WERI-Rb-1 (cell line): ENCODE data around the gene DLST.

Experiments
- DNase-seq: peaks from one replicate; pipeline ENCODE4 v3.0.0-alpha.2; 2020
- H3K27ac ChIP-seq: fragments of 250-450 bp; sonication (Bioruptor Pico); 2 replicates; pipeline ENCODE4 v1.5.1; 2020; ENCODE audit warnings: mild to moderate bottlenecking, moderate library complexity
- H3K27me3 ChIP-seq: fragments of 250-450 bp; sonication (Bioruptor Pico); 2 replicates; pipeline ENCODE4 v1.5.1; 2021; ENCODE audit warnings: mild to moderate bottlenecking, low read depth, moderate library complexity; ENCODE audit not compliant: insufficient read depth, severe bottlenecking
- H3K36me3 ChIP-seq: fragments of 250-450 bp; sonication (Bioruptor Pico); 2 replicates; pipeline ENCODE4 v1.5.1; 2020; ENCODE audit warnings: mild to moderate bottlenecking, moderate library complexity
- H3K4me3 ChIP-seq: 2 replicates; pipeline ENCODE4 v1.5.1; 2011; ENCODE audit warnings: low read depth, mild to moderate bottlenecking, control low read depth, low read length
- H3K9me3 ChIP-seq: fragments of 250-450 bp; sonication (Bioruptor Pico); 2 replicates; pipeline ENCODE4 v1.5.1; 2021; ENCODE audit warnings: mild to moderate bottlenecking, moderate library complexity; ENCODE audit not compliant: severe bottlenecking
- CTCF ChIP-seq: IDR thresholded peaks from 2 replicates; pipeline ENCODE4 v1.5.1; 2011; ENCODE audit warnings: low read depth, mild to moderate bottlenecking, control low read depth, inconsistent platforms, low read length

The DLST gene

GRCh38 chr14:74881431-74882102 lies at the start of gene DLST:
Gene DLST (plus strand): TSS chr14:74881916. CDS start chr14:74881954, 38 bp downstream.
- Histone ChIP-seq H3K4me3 (peak within 1 kb of the TSS; percentile 84), H3K36me3 (peaks cover 23% of the 10 kb centered on the region), H3K27ac (peak within 1 kb of the TSS; percentile 74), H3K27me3 (no peaks in the 10 kb centered on the region), H3K9me3 (no peaks in the 10 kb centered on the region)
- DNase-seq = peak; percentile 87
- TF ChIP-seq CTCF = no peak

GRCh38 chr14:74832849-74833248 lies 48.9 kb upstream of the DLST start:
- DNase-seq = no peak
- Histone ChIP-seq H3K4me3 (no peak overlapping the region), H3K9me3 (no peaks in the 10 kb centered on the region), H3K36me3 (peaks cover 42% of the 10 kb centered on the region), H3K27me3 (no peaks in the 10 kb centered on the region), H3K27ac (no peak overlapping the region)
- no peak for TF ChIP-seq CTCF

- Histone ChIP-seq H3K27ac (no peak overlapping the region), H3K27me3 (no peaks in the 10 kb centered on the region)
These were observed 46.9 kb upstream of the DLST start for GRCh38 chr14:74834692-74835392.

GRCh38 chr14:74835645-74836250 lies 46.0 kb upstream of the DLST start:
- TF ChIP-seq CTCF = no peak
- DNase-seq = no peak
- H3K27ac ChIP-seq = no peak overlapping the region

More at GRCh38 chr14:74834692-74835392, 46.9 kb upstream of the DLST start:
- TF ChIP-seq CTCF = no peak
- no peaks in the 10 kb centered on the region for H3K9me3 ChIP-seq
- no peak overlapping the region for H3K4me3 ChIP-seq
- peaks cover 28% of the 10 kb centered on the region for H3K36me3 ChIP-seq
- no peak for DNase-seq

GRCh38 chr14:74836251-74836960 lies 45.3 kb upstream of the DLST start:
- Histone ChIP-seq H3K9me3 (no peaks in the 10 kb centered on the region), H3K27ac (no peak overlapping the region), H3K27me3 (no peaks in the 10 kb centered on the region), H3K36me3 (peaks cover 21% of the 10 kb centered on the region), H3K4me3 (no peak overlapping the region)
- TF ChIP-seq CTCF = no peak
- DNase-seq = no peak

More at GRCh38 chr14:74835645-74836250, 46.0 kb upstream of the DLST start:
- Histone ChIP-seq H3K36me3 (peaks cover 22% of the 10 kb centered on the region), H3K9me3 (no peaks in the 10 kb centered on the region), H3K4me3 (no peak overlapping the region), H3K27me3 (no peaks in the 10 kb centered on the region)
